AG04450 (cell line): Measurements from ENCODE around the gene RNASEH2B. TPM values are rescaled to one million over a fixed set of nuclear protein-coding genes. Genes with fewer than 3 reads are reported as not detected.

Experiments
- CTCF ChIA-PET: fragments of 300-600, 350-600 bp; formaldehyde crosslinking; extraction: SDS; loops from one replicate; lab custom pipeline; 2022; ENCODE audit warnings: antibody characterized with exemption, inconsistent platforms; lab: Charles Lee
- POLR2A ChIA-PET: fragments of 350-600 bp; formaldehyde crosslinking; extraction: SDS; loops from one replicate; lab custom pipeline; 2021; ENCODE audit warnings: antibody characterized with exemption, inconsistent platforms; lab: Yijun Ruan, JAX
- DNase-seq: peaks from one replicate; pipeline ENCODE4 v3.0.0-alpha.2; 2011; ENCODE audit warnings: low read depth, low spot score
- H3K27ac ChIP-seq: one replicate; pipeline ENCODE4 v1.5.1; 2012; ENCODE audit warnings: low read depth, low read length, control low read depth
- H3K27me3 ChIP-seq: one replicate; pipeline ENCODE4 v1.6.0; 2012; ENCODE audit warnings: low read length; ENCODE audit not compliant: control insufficient read depth, insufficient read depth
- H3K4me3 ChIP-seq: 2 replicates; pipeline ENCODE4 v1.5.1; 2011; ENCODE audit warnings: mild to moderate bottlenecking, low read depth, low read length, control low read depth
- H3K9me3 ChIP-seq: 2 replicates; pipeline ENCODE4 v1.5.1; 2012; ENCODE audit warnings: low read length; ENCODE audit not compliant: control insufficient read depth, insufficient read depth
- polyA plus RNA-seq: library from polyadenylated mRNA; depleted of rRNA; stranded (reverse); fragments of >200 nt; gene quantifications from 2 replicates; pipeline ENCODE4 v1.2.3, GENCODE V29; 2011
- TF ChIP-seq, protein P1 (sequence below): IDR thresholded peaks from 2 replicates; pipeline ENCODE4 v1.5.1; 2011; ENCODE audit warnings: low read depth, low read length, control low read depth, inconsistent platforms

RNASEH2B gene
- polyA plus RNA-seq, 1 experiment: 31.9 TPM

DNA sequence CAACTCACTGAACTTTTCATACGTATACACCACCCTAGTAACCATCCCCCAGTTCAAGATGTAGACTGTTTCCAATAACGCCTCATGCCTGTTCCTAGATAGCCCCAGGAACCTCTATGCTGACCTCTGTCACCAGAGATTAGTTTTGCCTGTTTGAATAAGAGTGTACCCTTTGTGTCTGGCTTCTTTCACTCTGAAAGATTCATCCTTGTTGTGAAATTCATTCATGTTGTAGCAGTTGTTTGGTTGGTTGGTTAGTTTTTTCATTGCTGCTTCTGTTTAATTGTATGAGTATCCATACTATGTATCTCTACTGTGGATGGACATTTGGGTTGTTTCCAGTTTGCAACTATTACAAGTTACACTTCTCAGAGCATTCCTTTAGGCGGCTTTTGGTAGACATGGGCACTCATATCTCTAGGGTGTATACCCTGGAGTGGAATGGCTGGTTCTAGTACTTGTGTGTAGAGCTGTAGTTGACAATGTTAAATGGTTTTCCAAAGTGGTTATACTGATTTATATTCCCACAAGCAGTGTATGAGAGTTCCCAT lies 1.6 kb downstream of the RNASEH2B start:
- H3K27ac ChIP-seq: no peak overlapping the region
- TF ChIP-seq, protein P1, sequence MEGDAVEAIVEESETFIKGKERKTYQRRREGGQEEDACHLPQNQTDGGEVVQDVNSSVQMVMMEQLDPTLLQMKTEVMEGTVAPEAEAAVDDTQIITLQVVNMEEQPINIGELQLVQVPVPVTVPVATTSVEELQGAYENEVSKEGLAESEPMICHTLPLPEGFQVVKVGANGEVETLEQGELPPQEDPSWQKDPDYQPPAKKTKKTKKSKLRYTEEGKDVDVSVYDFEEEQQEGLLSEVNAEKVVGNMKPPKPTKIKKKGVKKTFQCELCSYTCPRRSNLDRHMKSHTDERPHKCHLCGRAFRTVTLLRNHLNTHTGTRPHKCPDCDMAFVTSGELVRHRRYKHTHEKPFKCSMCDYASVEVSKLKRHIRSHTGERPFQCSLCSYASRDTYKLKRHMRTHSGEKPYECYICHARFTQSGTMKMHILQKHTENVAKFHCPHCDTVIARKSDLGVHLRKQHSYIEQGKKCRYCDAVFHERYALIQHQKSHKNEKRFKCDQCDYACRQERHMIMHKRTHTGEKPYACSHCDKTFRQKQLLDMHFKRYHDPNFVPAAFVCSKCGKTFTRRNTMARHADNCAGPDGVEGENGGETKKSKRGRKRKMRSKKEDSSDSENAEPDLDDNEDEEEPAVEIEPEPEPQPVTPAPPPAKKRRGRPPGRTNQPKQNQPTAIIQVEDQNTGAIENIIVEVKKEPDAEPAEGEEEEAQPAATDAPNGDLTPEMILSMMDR: no peak
- no peak for DNase-seq
- H3K4me3 ChIP-seq: peak overlapping the region; percentile 64
- H3K9me3 ChIP-seq: no peaks in the 10 kb centered on the region
- ChIA-PET CTCF (interaction anchor here (0.6 to 1.8 kb wide), 25 partner anchors 10 to 975 kb away, joined by 3 to 13 read pairs (median 4); partner anchors contain the start of genes SPRYD7 and TRIM13), POLR2A (interaction anchor here (0.7 kb wide), 1 partner anchor 830 kb away, joined by 3 read pairs; no protein-coding TSS in a partner anchor)
- no peaks in the 10 kb centered on the region for H3K27me3 ChIP-seq

- Histone ChIP-seq H3K9me3 (no peaks in the 10 kb centered on the region), H3K27me3 (no peaks in the 10 kb centered on the region), H3K27ac (no peak overlapping the region), H3K4me3 (no peak overlapping the region)
- POLR2A ChIA-PET: interaction anchor here (0.7 kb wide), 1 partner anchor 831 kb away, joined by 3 read pairs; no protein-coding TSS in a partner anchor
- peak; percentile 79 for DNase-seq
- TF ChIP-seq, protein P1: peak; percentile 82
- CTCF ChIA-PET: interaction anchor here (0.5 to 2.7 kb wide), 32 partner anchors 9 to 976 kb away, joined by 3 to 13 read pairs (median 4); partner anchors contain the start of genes SPRYD7 and TRIM13
Observed at GRCh38 chr13:50911937-50912795, 2.6 kb downstream of the RNASEH2B start.

- H3K27me3 ChIP-seq: no peaks in the 10 kb centered on the region
- ChIA-PET CTCF (interaction anchor here (1.5 to 2.7 kb wide), 4 partner anchors 8 to 156 kb away, joined by 7 to 13 read pairs (median 10); no protein-coding TSS in a partner anchor), POLR2A (no interaction called here)
- TF ChIP-seq, protein P1: no peak
- no peaks in the 10 kb centered on the region for H3K9me3 ChIP-seq
- no peak overlapping the region for H3K4me3 ChIP-seq
- no peak for DNase-seq
- H3K27ac ChIP-seq: no peak overlapping the region
Observed at GRCh38 chr13:50912851-50913250, 3.3 kb downstream of the RNASEH2B start.

DNA sequence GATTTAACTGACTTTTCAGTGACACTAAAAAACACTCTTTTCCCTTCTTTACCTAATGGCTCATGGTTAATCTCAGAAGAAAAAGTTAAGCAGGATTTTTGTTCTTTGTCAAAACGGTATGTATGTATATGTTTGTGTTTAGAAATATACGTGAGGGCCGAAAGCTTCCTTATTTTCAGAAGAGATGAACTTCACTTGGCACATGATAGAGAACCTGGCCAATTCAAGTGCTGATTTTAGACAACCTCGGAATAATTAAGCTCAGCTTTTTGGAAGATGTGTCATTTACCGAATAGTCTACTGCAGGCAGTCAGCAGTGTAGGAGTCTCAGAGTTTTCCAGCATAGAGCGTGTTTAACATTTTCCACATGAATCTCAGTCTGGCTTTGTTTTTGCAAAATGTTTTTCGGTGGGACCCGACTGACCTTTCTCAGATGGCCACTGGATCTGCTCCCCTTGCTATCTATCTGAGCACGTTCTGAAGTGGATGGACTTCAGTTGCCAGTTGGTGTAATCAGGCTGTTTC lies 4.6 kb downstream of the RNASEH2B start:
- TF ChIP-seq, protein P1: no peak
- no peaks in the 10 kb centered on the region for H3K9me3 ChIP-seq
- no peak overlapping the region for H3K4me3 ChIP-seq
- POLR2A ChIA-PET: no interaction called here
- CTCF ChIA-PET: interaction anchor here (0.5 to 2.7 kb wide), 10 partner anchors 18 to 938 kb away, joined by 3 to 10 read pairs (median 4); no protein-coding TSS in a partner anchor
- no peak overlapping the region for H3K27ac ChIP-seq
- DNase-seq: no peak
- no peaks in the 10 kb centered on the region for H3K27me3 ChIP-seq
